Measurements from ENCODE around the gene TTC34. TPM values are rescaled to one million over a fixed set of nuclear protein-coding genes. Genes with fewer than 3 reads are reported as not detected.

TTC34 gene
- polyA plus RNA-seq, 3 donors: 0.90 to 2.1 (median 0.98) TPM

DNA sequence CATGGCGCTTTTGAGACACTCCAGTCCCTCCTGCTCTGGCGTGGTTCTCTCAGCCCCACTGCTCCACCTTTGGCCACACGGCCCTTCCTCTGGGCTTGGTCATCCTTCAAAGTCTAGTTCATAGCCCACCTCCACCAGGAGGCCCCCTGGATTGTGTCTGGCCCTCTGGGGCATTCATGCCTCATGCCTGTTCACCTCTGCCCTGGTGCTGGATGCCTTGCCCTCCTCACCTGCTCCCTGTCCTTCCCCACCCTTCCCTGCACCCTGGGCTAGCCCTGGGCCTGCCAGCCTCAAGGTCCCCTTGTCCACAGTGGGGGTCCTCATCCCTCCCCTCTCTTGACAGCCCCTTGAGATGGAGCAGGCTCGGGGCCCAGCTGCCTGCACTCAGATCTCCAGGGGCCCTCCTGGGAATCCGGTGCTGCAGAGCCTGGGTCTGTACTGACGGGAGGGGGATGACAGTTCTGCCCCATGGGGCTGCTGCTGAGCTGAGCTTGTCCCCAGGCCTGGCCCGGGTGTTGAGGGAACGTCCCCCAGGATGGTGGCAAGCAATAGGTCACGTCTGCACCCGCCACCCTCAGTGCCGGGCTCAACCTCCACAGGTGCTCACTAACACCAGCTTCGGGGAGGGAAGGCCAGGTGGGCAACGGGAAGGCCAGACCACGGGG is 196.5 kb downstream of the TTC34 start:
- DNase-seq (ENCODE audit: extremely low read depth in 1 of 11, low read depth in 9 of 11, low spot score in 4 of 11): no peak

DNA sequence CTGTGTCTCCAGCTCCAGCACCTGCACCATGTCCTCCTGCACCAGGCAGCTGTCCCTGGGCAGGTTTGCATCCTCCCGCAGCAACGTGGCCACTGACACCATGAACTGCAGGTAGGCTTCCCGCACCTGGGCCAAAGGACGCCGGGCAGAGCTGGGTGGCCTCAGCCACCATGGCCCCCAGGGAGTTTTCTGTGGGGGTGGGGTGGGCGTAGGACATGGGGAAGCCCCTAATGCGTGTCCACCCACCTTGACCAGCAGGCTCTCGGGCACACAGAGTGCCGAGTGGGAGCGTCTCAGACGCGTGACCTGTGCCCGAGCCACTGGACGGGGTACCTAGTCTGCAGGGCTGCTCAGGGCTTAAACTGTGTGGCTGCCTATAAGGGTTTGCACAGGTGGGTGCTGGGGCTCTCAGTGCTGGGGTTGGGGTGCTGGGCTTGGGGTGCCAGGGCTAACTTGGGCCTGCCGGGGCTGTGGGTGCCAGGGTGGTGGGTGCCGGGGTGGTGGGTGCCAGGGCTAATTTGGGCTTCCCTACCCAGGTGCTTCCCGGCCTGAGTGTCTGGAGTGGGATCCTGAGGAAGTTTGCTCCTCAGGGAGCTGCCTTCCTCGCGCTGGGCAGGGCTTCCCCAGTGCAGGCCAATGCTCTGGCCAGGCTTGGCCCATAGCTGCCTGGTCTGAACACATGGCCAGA is 197.2 kb downstream of the TTC34 start:
- DNase-seq (ENCODE audit: extremely low read depth in 1 of 11, low read depth in 9 of 11, low spot score in 4 of 11): no peak

DNA sequence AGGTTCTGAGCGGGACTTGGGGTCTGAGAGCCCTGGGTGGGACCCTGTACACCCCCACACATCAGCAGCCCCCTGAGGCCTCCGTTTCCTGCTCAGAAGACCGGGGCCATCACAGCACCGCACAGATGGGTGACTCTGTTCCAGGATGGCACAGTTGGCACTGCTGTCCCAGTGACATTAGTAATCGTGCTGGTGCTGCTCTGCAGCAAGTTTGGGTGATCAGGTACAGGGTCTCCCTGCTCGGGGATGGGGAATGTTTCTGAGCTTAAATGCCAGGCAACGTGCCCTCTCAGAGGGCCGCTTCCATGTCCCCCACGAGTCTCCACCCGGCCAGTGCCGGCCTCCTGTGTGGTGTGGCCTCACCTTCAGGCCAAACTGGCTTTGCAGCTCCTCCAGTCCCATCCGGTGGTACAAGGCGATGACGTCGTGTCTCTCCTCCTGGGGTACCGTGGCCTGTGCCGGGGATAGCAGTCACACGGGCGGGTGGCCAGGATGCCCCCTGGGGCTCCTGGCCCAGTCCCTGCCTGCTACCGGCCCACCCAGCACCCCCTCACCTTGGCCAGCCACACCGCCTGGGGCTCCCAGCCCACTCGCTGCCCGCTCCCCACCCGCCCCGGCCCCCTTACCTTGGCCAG is 197.9 kb downstream of the TTC34 start:
- no peak for DNase-seq (ENCODE audit: extremely low read depth in 1 of 11, low read depth in 9 of 11, low spot score in 4 of 11)

DNA sequence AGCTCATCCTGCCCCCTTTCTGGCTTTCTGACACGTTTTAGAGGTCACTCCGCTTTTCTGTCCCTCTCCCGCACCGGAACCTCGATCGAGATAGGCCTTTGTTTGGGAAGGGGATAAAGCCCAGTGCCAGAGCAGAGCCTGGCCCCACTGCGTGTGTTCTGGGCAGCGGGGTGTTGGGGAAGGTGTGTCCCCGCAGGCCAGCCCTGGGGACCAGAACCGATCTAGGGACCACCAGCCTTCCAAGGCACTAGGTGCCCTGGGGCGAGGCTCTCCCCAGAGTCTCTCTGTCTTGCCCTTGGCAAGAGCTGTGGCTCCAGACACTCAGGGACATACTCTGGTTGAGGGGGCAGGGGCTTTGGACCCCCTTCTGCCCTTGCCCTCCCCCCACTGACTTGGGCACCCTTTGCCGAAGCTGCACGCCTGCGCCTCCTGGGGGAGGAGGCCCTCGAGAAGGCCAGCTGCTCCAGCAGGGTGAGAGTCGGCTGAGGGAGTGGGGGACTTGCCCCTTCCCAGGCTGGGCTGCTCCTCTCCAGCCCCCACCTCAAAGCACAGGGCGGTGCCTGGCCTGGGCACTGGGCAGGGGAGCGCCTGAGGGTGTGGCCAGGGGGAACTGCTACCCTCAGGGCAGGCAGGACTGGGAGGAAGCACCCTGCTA is 198.5 kb downstream of the TTC34 start:
- DNase-seq (ENCODE audit: extremely low read depth in 1 of 11, low read depth in 9 of 11, low spot score in 4 of 11): no peak

DNA sequence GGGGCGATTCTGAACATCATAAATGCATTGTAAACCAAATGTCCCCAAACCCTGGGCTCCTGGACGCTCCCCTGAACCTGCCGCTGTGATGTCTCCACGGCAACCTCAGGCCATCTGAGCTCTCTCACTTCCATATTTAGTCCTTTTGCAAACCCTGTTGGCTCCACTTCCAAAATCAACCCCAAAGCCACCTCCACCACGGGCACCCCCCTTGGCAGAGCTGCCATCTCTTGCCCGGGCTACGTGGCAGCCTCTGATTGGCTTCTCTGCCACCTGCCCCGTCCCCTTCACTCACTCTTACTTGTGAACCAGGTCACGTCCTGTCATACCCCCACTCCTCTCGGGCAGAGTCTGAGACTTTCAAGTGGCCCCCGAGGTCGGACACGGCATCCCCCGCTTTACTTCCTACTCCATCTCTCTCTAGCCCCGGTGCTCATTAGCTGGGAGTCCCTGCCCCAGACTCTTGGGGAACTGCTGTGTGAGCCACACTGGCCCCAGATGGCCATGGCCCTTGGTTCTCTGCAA is 199.1 kb downstream of the TTC34 start:
- no peak for DNase-seq (ENCODE audit: extremely low read depth in 1 of 11, low read depth in 9 of 11, low spot score in 4 of 11)

DNA sequence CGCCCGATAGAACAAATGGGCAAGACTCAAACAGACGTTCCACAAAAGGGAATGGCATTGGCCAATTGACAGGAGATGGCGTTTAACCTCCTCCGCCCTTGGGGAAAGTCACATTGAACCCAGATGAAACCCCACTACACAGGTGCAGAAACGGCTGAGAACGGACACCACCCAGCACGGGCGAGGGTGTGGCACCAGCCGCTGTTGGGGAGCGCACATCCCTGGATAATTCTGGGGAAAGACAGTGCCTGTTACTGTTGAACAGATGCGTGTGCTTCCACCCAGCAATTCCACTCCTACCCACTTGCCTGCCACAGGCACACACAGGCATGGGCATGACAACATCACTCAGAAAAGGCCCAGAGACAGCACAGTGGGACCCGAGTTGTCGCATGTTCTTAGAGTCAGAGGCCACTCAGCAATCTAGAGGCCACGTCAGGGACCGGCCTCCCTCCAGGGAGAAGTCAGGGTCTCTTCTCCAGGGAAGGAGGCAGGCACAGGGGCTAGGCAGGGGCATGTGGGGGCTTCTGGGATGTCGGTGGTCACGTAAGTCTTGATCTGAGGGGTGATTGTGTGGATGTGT is 199.7 kb downstream of the TTC34 start:
- no peak for DNase-seq (ENCODE audit: extremely low read depth in 1 of 11, low read depth in 9 of 11, low spot score in 4 of 11)

DNA sequence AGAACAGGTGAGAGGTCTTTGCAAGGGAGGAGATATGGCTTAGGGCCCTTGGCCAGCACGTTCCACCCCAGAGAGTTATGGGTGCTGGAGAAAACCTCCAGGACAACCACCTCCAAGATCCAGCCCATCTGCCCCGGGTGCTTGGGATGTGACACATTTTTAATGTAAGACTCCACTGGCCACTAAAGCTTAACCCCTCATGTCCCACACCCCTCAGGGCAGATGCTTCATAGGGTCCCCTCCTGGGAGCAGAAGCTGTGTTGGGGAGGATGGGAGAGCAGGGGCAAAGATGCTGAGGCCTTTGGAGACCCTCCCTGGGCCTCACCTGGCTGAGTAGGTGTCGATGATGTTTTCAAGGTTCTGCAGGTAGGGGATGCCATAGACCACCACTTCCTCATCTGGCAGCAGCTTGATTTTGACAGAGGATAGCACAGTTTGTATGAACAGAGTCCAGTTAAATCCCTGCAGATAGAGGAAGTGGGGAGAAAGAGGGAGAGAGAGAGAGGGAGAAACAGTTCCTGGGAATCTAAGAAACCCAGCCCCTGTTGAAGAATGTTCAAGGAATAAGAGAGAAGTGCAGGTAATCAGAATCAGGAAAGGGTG is 203.1 kb downstream of the TTC34 start:
- no peak for DNase-seq (ENCODE audit: extremely low read depth in 1 of 11, low read depth in 9 of 11, low spot score in 4 of 11)

DNA sequence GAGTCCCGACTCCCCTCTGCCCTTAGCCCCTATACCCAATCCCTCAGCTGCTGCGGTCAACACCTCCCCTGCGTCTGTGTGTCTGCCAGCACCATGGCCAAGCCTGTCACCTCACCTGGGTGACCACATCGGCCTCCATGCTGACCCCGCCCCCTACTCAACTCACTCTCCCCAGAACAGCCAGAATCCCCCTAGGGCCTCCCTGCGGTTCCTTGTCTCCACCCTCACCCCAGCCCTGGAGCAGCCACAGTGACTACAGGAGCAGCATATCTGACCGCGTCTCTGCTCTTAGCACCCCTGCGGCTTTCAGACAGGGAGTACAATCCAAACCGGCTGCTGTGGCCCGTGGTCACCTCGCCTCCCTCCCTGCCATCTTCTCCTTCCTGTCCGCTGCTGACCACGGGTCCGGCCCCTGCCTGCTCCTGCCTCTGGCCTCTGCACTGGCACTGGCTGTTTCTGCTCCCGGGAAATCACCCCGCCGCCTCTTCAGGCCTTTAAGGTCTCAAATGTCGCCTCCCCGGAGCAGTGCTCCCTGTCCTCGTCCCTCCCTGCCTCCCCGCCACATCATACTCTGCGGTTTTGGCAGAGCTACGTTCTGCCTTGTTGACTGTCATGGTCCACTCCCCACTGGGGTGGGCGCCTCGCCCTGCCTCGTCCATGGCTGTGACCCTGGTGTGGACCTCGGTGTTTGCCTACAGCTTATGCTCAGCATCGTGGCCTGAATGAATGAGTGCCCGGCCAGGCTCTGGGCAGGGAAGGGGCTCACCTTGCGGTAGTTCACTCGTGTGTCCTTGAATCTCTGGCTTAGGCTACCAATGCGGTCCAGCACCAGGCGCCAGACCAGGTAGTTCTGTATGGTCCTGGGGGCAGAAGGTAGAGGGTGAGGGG is 203.8 kb downstream of the TTC34 start:
- no peak for DNase-seq (ENCODE audit: extremely low read depth in 1 of 11, low read depth in 9 of 11, low spot score in 4 of 11)

DNA sequence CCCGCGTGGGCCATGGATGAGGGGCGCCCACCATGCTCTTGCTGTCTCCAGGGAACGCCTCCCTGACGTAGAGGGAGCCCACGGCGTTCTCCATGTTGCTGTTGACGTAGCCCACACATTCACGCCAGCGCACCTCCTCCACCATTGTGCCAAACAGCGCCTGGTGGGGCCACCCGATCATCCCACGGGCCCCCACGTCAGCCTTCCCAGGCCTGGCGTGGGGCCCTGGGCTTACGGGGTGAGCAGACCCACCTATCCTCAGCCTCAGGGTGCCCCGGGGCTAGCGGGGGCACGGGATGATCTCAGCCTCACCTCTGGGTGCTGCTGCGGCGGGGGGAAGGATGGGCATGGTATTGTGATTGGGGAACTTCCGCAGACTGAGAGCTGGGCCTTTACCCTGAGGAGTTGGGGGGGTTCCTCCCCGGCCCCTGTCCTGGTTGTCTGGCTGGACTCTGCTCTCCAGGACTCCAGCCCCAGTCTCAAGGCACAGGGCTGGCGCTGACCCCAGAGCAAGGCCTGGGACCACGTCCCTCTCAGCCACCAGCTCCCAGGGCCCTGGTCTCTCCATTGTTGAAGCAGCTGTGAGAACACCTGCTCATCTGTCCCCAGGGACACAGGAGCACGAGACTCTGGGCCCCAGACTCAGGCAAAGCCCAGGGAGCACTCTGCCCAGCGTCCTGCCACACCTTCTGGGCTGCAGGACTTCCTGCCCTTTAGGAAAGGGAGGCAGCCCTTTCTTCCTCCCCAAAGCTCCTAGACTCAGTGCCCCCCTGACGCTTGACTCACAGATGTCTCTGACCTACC is 204.8 kb downstream of the TTC34 start:
- DNase-seq (ENCODE audit: extremely low read depth in 1 of 11, low read depth in 9 of 11, low spot score in 4 of 11): no peak

DNA sequence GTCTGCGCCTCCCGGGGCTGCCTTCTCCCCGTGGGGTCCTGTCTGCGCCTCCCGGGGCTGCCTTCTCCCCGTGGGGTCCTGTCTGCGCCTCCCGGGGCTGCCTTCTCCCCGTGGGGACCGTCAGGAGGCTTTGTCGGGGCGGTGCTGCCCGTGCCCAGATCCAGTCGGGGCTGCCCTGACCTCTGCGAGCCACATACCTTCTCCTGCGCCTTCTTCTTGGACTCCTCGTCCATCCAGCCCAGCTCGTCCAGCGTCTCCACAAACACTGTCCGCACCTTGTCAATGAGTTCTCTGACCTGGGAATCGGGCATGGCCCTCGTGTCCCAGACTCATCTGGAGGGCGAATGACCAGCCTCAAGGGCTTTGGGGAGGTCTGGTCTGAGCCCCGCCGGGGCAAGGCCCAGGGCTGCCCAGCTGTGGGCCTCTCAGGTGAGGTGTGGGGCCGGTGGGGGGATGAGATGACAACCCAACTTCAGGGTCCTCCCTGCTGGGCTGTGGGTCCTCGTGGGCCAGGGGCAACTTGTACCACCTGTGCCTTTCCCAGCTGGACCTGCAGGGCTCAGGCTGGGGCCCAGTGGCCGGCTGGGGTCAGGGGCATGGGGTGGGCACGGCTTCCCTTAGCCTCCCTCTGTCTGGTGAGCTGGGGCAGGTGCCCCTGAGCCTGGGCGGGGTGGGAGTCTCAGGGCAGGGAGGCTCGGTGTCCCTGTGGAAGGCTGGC is 205.5 kb downstream of the TTC34 start:
- DNase-seq (ENCODE audit: extremely low read depth in 1 of 11, low read depth in 9 of 11, low spot score in 4 of 11): no peak

DNA sequence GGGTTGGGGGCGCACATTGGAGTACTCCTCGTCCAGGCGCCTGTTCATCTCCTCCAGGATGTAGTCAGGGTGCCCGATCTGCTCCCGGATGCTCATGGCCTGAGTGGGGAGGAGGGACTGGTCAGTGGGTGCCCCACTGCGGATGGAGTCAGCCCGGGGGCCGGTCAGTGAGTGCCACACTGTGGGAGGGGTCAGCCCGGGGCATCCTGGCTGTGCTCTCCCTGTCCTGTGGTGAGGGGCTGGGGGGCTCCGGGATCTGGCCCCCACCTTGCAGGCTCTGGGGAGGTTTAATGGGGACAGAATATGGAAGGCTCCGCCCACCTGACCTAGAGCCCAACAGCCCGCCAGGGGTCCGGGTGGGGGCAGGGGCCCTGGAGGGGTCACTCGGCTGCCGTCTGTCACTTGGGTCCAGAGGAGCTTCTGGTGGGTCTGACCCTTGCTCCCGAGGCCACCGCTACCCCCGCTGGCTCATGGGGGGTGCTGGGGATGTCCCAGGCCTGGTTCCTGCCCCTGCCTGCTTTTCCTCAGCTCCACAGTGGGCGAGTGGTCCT is 206.2 kb downstream of the TTC34 start:
- DNase-seq (ENCODE audit: extremely low read depth in 1 of 11, low read depth in 9 of 11, low spot score in 4 of 11): no peak

DNA sequence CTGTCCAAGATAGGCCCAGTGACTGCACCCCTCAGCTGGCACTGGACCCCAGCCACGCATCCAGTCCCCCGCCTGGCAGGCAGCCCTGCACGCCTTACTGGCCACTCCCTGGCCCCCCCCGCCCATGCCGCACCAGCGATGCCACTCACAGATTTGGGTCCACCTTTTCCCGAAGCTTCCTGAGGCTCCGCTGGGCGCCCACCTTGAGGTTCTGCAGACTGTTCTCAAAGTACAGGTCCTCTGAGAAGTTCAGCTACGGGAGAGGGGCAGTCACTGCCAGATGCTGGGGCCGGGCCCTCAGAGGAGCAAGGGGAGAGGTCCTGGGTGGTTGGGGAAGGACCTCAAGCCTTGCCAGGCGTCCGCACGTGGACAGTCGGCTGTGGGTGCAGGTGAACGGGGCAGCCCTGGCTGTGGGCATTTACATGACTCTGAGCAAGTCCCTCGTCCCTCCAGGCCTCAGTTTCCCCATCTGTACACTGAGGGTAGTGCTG is 206.8 kb downstream of the TTC34 start:
- DNase-seq (ENCODE audit: extremely low read depth in 1 of 11, low read depth in 9 of 11, low spot score in 4 of 11): no peak

DNA sequence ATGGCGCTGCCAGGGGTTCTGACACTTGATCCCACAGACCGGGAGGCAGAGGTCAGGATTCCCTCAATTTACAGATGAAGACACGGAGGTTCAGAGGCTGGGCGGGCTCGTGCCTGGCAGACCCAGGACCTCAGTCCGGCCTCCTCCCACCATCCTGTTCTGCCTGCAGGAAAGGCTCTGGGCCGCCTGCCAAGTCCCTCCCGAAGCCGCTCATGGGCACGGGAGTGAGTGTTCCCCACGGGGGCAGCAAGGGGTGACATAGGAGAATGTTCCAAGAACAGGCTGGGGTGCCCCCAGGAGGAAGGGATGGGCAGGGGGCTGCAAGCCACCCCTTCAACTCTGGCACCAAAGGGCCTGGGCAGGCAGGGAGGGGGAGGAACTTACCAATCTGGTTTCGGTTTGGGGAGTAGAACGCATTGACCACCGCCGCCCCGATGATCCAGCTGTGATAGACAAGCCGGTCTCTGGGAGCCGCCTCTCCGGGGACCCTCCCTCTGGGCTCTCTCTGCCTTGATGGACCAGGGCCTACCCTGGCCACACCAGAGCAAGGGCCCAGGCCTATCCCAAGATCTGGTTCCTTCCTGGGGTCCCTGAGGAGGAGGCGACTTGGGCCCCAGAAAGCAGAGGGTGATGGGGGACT is 207.4 kb downstream of the TTC34 start:
- peak in 1 of 11 donors; percentile 36 for DNase-seq (ENCODE audit: extremely low read depth in 1 of 11, low read depth in 9 of 11, low spot score in 4 of 11)

DNA sequence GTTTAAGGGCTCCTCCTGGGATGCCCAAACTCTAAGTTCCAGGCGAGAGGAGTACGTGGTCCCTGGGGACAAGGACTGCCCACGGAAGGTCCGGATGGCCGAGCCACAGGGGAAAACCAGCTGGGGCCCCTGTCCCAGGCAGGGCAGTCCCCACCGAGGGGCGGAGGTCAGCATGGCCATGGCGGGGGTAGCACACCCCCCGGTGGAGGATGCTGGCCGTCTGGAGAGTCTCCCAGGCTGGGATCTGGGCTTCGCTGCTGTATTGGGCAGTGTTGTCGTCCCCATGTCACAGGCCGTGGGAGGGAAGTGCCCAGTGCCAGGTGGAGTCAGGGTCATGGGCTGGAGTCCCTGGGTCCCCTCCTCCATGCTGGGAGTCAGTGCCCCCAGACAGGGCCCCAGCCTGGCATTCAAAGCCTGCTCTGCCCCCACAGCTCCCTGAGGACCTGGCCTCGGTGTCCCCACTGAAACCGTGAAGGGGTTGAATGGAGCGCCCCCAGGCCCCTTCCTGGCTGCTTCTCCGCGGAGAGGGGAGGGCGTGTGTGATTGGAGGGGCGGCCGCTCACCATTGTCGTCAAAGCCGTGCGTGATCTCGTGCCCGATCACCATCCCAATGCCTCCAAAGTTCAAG is 208.1 kb downstream of the TTC34 start:
- no peak for DNase-seq (ENCODE audit: extremely low read depth in 1 of 11, low read depth in 9 of 11, low spot score in 4 of 11)

DNA sequence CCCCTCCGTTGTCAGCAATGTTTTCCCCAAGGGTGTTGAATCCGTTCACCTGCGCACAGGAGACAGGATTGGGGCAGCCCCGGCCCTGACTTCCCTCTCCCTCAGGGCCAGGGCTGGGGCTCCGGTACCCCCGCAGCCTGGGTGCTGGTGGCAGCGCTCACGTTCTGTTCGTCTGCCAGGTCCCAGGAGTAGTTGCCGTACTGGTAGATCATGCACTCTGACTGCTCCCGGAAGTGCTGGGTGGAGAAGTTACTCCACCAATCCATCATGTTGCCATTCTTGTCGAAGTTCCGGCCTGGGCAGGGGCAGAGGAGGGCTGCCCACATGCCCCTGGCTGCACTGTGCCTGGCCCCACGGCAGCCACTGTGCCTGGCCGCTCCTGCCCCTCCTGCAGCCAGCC is 208.8 kb downstream of the TTC34 start:
- DNase-seq (ENCODE audit: extremely low read depth in 1 of 11, low read depth in 9 of 11, low spot score in 4 of 11): no peak
